HCT116 (cell line): ENCODE data around the gene SBF2.

ENCODE experiments used
- ATF3 ChIP-seq: IDR thresholded peaks from 2 replicates; pipeline ENCODE4 v1.6.1; 2012
- CTCF ChIP-seq, 3 experiments: fragments of 200-600 bp in 1 of 3; sonication (generic) in 1 of 3; IDR thresholded peaks in 2 of 3; conservative IDR thresholded peaks in 1 of 3; 2 replicates each; pipeline ENCODE4 v1.5.1; 2012 to 2017; ENCODE audit warnings: low read depth in 2 of 3, low read length in 2 of 3, antibody characterized with exemption in 1 of 3, borderline replicate concordance in 1 of 3, control low read depth in 1 of 3, mild to moderate bottlenecking in 1 of 3, mixed read lengths in 1 of 3, mixed run types in 1 of 3, moderate library complexity in 1 of 3; ENCODE audit not compliant: insufficient read depth in 1 of 3
- EZH2 ChIP-seq: fragments of 200-600 bp; sonication (generic); IDR thresholded peaks from 2 replicates; pipeline ENCODE4 v1.6.1; 2017; ENCODE audit warnings: antibody characterized with exemption, mixed run types
- JUND ChIP-seq: IDR thresholded peaks from 2 replicates; pipeline ENCODE4 v1.6.1; 2012
- POLR2A ChIP-seq: IDR thresholded peaks from 2 replicates; pipeline ENCODE4 v1.7.0; 2011; ENCODE audit warnings: borderline replicate concordance; ENCODE audit not compliant: insufficient read depth, insufficient read length; ENCODE audit errors: extremely low read depth
- POLR2AphosphoS5 ChIP-seq: IDR thresholded peaks from 2 replicates; pipeline ENCODE4 v1.6.1; 2011; ENCODE audit warnings: mild to moderate bottlenecking, low read depth, low read length, moderate library complexity
- RAD21 ChIP-seq: IDR thresholded peaks from 2 replicates; pipeline ENCODE4 v1.6.1; 2012; ENCODE audit warnings: low read depth, mild to moderate bottlenecking
- SIN3A ChIP-seq: IDR thresholded peaks from 2 replicates; pipeline ENCODE4 v1.6.1; 2012; ENCODE audit warnings: low read depth
- SP1 ChIP-seq: IDR thresholded peaks from 2 replicates; pipeline ENCODE4 v1.6.1; 2012; ENCODE audit warnings: low read depth
- YY1 ChIP-seq: IDR thresholded peaks from 2 replicates; pipeline ENCODE4 v1.6.1; 2011; ENCODE audit warnings: low read length, low read depth, moderate library complexity, mild to moderate bottlenecking; ENCODE audit not compliant: insufficient replicate concordance; ENCODE audit errors: extremely low read depth
- ZNF274 ChIP-seq: fragments of 200-500 bp; sonication (Bioruptor generic); IDR thresholded peaks from 2 replicates; pipeline ENCODE4 v1.6.1; 2014; ENCODE audit warnings: mild to moderate bottlenecking, low read depth, low read length, inconsistent platforms
- TF ChIP-seq, protein P1 (sequence below): IDR thresholded peaks from 2 replicates; pipeline ENCODE4 v1.6.1; 2012
- TF ChIP-seq, protein P2 (sequence below): IDR thresholded peaks from 2 replicates; pipeline ENCODE4 v1.6.1; 2012; ENCODE audit warnings: low read depth

DNA sequence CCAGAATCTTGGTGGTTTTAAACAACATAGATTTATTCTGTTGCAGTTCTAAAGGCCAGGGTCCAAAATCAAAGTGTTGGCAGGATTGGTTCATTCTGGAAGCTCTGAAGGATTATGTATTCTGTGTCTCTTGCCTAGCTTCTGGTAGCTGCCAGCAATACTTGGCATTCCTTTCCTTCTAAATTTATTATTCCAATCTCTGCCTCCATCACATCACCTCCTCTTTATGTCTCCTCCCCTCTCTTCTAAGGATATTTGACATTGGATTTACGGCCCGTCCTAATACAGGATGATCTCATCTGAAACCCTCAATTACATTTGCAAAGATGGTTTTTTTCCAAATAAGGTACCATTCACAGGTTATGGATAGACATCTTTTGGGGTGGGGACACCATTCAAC is 186.5 kb downstream of the SBF2 start:
- no peak for TF ChIP-seq POLR2A
- TF ChIP-seq, protein P1, sequence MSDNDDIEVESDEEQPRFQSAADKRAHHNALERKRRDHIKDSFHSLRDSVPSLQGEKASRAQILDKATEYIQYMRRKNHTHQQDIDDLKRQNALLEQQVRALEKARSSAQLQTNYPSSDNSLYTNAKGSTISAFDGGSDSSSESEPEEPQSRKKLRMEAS, result no peak
- no peak for TF ChIP-seq CTCF (IDR thresholded peaks at IDR 0.05 in 2 of 3, conservative IDR thresholded peaks at IDR 0.05 in 1 of 3; ENCODE audit: borderline replicate concordance in 1 of 3, insufficient read depth in 1 of 3, low read depth in 2 of 3, low read length in 2 of 3)
- TF ChIP-seq JUND, result no peak
- TF ChIP-seq ATF3, result no peak
- no peak for TF ChIP-seq ZNF274
- TF ChIP-seq YY1, result no peak
- TF ChIP-seq SP1, result no peak
- TF ChIP-seq, protein P2, sequence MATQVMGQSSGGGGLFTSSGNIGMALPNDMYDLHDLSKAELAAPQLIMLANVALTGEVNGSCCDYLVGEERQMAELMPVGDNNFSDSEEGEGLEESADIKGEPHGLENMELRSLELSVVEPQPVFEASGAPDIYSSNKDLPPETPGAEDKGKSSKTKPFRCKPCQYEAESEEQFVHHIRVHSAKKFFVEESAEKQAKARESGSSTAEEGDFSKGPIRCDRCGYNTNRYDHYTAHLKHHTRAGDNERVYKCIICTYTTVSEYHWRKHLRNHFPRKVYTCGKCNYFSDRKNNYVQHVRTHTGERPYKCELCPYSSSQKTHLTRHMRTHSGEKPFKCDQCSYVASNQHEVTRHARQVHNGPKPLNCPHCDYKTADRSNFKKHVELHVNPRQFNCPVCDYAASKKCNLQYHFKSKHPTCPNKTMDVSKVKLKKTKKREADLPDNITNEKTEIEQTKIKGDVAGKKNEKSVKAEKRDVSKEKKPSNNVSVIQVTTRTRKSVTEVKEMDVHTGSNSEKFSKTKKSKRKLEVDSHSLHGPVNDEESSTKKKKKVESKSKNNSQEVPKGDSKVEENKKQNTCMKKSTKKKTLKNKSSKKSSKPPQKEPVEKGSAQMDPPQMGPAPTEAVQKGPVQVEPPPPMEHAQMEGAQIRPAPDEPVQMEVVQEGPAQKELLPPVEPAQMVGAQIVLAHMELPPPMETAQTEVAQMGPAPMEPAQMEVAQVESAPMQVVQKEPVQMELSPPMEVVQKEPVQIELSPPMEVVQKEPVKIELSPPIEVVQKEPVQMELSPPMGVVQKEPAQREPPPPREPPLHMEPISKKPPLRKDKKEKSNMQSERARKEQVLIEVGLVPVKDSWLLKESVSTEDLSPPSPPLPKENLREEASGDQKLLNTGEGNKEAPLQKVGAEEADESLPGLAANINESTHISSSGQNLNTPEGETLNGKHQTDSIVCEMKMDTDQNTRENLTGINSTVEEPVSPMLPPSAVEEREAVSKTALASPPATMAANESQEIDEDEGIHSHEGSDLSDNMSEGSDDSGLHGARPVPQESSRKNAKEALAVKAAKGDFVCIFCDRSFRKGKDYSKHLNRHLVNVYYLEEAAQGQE, result no peak
- TF ChIP-seq EZH2, result no peak
- TF ChIP-seq POLR2AphosphoS5, result no peak
- TF ChIP-seq RAD21, result no peak
- TF ChIP-seq SIN3A, result no peak
